HG03135 (cell line): ENCODE data around the gene ASGR1.
A peak's percentile ranks its signal among the peaks of the same experiment; 100 is the strongest.

Source experiments
- ATAC-seq: cut with Tn5 transposase; IDR thresholded peaks from one replicate; pipeline ENCODE4 v1.9.1; 2021; ENCODE audit warnings: mild to moderate bottlenecking, moderate library complexity; ENCODE audit not compliant: unreplicated experiment

The ASGR1 gene

GRCh38 chr17:7216242-7217112 lies 37.3 kb upstream of the ASGR1 start:
- ATAC-seq = no peak

- ATAC-seq = no peak
These were observed 36.5 kb upstream of the ASGR1 start for GRCh38 chr17:7215652-7216180.

GRCh38 chr17:7215136-7215638 lies 36.0 kb upstream of the ASGR1 start:
- no peak for ATAC-seq

- peak; percentile 73 for ATAC-seq
These were observed 35.3 kb upstream of the ASGR1 start for GRCh38 chr17:7214300-7215135.

- peak; percentile 17 for ATAC-seq
These were observed 34.7 kb upstream of the ASGR1 start for GRCh38 chr17:7213895-7214299.

- ATAC-seq = no peak
These were observed 32.5 kb upstream of the ASGR1 start for GRCh38 chr17:7211491-7212273.

- no peak for ATAC-seq
These were observed 29.7 kb upstream of the ASGR1 start for GRCh38 chr17:7208754-7209460.

GRCh38 chr17:7208027-7208571 lies 28.9 kb upstream of the ASGR1 start:
- no peak for ATAC-seq

- ATAC-seq = no peak
These were observed 28.2 kb upstream of the ASGR1 start for GRCh38 chr17:7207120-7208001.

- no peak for ATAC-seq
These were observed 26.4 kb upstream of the ASGR1 start for GRCh38 chr17:7205561-7205960.

GRCh38 chr17:7204828-7205461 lies 25.8 kb upstream of the ASGR1 start:
- peak; percentile 86 for ATAC-seq

- ATAC-seq = no peak
These were observed 25.2 kb upstream of the ASGR1 start for GRCh38 chr17:7204336-7204735.

- no peak for ATAC-seq
These were observed 24.2 kb upstream of the ASGR1 start for GRCh38 chr17:7203391-7203790.

GRCh38 chr17:7196651-7197401 lies 17.7 kb upstream of the ASGR1 start:
- ATAC-seq = no peak

GRCh38 chr17:7195971-7196370 lies 16.8 kb upstream of the ASGR1 start:
- ATAC-seq = no peak

- ATAC-seq = no peak
These were observed 13.2 kb upstream of the ASGR1 start for GRCh38 chr17:7192271-7192937.
